T1000 (cell line): ENCODE data around the gene SAMD4A.

Experiments used
- DNase-seq: peaks from one replicate; lab custom pipeline; 2025; ENCODE audit warnings: mixed read lengths; lab: John Stamatoyannopoulos, UW

SAMD4A gene

DNA sequence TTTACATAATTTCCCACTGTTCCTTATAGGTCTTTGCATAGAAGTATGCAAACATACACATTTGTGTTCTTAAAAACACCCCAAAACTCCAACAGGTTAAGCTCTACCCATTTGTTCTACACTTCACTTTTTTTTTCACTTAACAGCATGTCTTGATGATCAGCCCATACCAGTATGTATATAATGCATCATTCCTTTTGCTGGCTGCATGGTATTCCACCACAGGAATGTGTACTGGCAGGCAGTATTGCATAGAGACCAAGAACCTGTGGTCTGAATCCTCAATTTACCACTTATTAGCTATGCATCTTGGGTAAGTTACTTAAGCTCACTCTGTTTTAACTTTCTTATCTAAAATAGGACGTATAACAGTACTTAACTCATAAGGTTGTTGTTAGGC, 65.5 kb downstream of the SAMD4A start:
- DNase-seq, result no peak

DNA sequence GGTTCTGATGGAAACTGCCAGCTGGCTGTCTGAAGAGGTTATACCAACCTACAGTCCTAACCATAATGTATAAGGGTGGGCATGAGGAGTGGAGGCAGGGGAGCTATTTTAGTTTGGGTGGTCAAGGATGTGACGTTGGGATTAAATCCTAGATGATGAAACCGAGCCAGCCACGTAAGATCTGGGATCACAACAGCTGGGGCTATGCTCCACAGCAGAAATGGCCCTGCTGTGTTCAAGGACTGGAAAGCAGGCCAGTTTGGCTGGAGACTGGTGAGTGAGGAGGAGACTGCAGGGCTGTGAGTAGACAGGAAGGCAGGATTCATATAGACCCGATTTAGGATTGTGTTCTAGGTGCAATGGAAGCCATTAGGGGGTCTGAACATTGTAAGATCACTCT, 66.1 kb downstream of the SAMD4A start:
- no peak for DNase-seq

DNA sequence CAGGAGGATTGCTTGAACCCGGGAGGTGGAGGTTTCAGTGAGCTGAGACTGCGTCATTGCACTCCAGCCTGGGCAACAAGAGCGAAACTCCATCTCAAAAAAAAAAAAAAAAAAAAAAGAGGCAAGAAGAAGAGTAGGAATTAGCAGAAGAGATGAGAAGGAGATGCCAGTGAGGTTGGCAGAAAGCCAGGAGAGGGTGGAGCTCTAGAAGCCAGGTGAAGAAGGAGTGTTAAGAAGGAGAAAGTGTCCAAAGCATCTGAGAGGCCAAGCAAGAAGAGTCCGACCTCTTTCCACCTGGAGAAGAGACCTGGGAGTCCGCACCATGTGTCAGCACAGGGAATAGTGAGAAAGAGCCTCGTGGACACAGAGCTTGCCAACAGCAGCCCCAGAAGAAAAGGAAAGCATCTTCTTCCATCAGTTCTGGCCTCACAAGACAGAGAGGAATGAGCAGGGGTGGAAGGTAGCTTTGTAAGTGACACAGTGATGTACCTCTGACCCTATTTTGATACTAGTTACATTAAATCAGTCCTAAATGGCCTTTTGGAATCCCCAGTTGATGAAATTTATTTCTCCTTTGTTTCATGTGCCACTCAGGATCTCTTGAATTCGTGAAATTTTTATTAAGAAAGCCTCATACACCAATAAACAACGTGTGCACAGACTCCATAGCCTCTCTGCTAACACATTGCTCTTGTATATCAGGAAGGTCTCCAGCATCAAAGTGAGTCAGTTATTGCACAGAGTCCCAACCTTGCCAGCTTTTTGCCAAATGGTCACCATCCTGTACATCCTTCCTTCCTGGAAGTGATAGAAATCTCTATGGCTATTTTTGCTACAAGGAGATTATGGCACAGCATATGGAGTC, 70.6 kb downstream of the SAMD4A start:
- no peak for DNase-seq

- peak; percentile 24 for DNase-seq
Observed at GRCh38 chr14:54638135-54638446, 71.2 kb downstream of the SAMD4A start.

DNA sequence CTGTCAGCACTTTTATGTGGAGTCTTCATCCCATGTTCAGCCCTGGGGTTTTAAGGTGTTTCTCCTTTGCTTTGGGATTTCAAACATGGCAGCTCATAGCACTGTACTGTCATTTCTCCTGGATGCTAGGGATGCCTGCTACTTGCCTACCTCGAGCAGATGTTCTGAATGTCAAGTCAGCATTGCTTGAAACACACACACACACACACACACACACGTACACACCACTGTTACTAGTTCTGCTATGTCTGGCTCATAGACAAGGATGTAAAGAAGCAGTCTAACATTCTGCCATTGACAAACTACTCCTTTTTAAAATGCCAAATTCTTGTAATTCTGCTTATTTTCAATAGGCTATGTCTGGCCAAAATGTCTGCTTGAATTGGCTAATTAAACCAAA, 72.7 kb downstream of the SAMD4A start:
- DNase-seq, result no peak

- no peak for DNase-seq
Observed at GRCh38 chr14:54640506-54640905, 73.6 kb downstream of the SAMD4A start.

DNA sequence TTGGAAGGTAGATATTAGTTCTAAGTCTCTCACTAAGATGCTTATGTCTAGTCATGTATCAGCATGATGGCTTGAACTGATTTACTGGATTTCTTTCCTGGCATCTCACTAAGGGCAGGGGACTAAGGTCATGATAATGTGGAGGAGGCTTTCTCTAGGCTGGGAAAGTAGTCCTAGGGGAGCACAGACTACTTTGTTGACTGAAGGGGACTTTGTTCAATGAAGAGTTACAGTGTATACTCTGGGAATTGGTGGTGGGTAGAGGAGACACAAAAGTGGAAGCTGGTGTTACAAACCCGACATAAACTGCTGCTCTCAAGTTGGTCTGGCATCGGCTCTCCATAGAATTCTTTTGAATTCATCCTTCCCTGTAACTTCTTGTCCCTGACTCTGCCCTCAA, 75.2 kb downstream of the SAMD4A start:
- no peak for DNase-seq

DNA sequence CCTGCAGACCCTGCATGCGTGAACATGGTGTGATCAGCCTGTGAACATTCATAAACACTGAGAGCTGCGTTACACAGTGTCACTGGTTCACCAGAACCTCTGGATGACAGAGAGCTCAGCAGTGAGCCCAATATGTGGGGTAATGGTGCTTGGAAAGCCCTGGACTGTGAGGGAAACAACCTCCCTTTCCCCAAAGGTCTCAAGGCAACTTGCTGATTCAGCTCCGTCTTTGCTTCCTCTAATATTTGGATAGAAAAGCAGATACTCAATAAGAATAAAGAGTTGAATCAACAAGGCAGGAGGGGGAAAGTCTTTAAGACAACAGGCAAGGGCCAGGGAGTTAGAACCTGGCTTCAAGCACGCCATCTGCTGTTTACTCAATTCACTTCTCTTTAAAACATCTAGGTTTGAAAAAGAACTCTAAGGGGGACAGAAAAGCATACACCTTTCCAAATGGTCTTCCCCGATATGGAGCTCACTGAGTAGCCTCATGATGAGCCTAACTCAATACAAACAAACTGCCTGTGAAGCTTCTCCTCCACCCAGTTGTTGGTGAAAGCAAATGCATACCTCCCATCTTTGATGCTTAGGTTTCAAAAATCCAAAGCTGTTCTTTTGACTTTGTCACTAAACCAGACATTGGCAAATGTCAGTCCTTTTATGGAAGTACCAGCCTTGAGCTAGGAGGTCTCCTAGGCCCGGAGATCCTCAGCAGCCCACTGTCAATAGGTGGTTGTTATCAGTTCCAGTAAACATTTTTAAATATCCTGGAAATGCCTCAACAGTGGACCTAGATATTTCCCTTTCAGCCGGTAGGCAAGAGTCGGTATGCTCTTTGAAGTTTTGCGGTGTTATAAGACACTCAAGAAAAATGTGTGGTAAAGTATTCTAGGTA, 76.1 kb downstream of the SAMD4A start:
- no peak for DNase-seq

DNA sequence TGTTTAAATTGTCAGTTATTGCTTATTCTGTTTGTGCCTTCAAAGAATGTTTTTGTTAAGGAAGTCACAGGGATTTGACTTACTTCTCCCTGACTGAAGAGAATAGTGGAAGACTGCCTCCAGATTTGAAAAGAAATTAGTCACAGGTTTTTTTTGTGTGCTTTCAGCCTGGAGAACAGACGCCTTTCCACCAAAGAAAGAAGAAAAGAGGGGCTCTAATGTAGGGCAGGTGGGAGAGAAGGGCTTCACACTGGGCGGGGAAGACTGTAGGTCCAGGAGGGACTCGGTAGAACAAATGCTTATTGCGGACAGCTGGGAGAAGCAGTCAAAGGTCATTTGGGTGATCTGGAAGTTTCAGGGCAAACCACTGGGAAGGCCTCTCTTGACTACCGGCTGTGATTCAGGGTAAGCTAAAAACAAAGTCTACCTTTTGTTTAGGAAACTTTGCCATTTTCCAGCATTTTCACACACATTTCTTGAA, 76.8 kb downstream of the SAMD4A start:
- no peak for DNase-seq

DNA sequence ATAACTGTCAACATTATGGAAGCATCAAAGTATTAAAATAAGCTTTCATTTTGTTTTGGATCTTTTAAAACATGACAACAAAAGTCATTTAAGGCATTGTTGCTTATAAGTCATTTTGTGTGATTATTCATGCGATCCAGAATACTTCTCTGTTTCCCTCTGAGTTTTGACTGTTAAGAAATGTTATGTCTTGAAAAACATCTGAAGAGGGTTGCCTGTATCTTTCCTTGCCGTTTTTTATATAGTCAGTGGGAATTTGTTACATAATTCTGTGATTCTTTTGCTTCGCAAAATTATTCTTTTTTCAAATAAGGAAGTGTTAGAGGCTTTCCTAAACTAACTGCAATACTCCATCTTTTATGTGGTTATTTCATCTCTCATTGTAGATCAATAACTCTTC, 78.7 kb downstream of the SAMD4A start:
- DNase-seq, result no peak

- no peak for DNase-seq
Observed at GRCh38 chr14:54646626-54647025, 79.7 kb downstream of the SAMD4A start.

- no peak for DNase-seq
Observed at GRCh38 chr14:54647378-54647777, 80.5 kb downstream of the SAMD4A start.

DNA sequence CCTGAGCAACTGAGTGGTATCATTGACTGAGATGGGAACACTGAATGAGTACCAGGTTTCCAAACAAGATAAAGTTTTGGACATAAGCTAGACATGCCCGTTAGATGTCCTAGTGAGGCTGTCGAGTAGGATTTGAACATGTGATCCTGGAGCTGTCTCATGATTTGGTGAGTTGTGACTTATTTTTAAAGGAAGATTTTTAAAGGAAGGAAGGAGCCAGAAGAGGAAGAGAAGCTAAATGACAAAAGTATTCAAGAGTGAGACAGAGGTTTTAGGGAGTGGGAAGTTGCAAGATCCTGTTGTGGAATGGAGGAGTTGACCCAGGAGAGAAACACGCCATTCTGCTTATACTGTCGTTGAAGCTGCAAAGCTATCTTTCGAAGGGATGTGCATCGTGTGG, 82.1 kb downstream of the SAMD4A start:
- DNase-seq, result no peak

- DNase-seq, result peak; percentile 23
Observed at GRCh38 chr14:54650331-54650958, 83.5 kb downstream of the SAMD4A start.

GRCh38 chr14:54650959-54651351, 84.0 kb downstream of the SAMD4A start:
- no peak for DNase-seq

- no peak for DNase-seq
Observed at GRCh38 chr14:54651649-54652048, 84.7 kb downstream of the SAMD4A start.

GRCh38 chr14:54652188-54652587, 85.3 kb downstream of the SAMD4A start:
- DNase-seq, result peak; percentile 78

DNA sequence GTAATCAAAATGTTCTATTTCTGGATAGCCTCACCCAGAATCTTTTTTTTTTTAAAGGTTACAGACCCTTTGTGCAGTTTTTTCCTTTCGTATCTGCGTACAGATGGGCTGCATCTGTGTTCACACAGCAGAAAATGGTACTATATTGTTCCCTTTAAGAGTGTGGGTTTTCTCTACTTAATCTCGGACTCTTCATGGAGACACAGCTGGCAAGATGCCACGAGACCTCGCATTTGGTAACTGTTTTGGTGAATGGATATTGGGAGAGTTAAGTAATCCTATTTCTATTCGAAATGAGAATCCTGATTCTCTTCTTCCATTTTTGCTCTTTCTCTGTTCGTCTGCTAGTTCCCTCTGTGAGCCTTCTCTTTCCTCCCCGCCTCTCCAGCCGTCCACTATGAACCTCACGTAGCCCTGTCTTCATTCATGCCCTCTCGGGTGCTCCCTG, 85.7 kb downstream of the SAMD4A start:
- no peak for DNase-seq

- peak; percentile 17 for DNase-seq
Observed at GRCh38 chr14:54653712-54654469, 87.0 kb downstream of the SAMD4A start.

DNA sequence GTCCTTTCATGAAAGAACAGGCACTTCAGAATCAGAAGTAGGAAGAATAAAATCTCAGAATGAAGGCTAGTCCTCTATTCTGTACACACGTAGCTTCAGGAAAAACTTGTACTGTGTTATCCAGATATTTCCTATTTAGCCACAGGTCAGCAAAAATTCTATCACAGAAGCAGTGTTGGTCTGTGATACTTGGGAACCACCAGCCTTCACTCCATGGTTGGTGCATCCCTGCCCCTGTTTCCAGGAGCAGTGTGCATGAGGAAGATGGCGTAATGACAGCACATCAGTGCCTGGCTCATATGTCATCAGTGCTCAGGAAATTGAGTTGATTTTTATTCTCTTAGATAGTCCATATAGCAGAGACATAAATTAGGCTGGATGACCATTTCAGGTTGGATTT, 87.7 kb downstream of the SAMD4A start:
- no peak for DNase-seq

DNA sequence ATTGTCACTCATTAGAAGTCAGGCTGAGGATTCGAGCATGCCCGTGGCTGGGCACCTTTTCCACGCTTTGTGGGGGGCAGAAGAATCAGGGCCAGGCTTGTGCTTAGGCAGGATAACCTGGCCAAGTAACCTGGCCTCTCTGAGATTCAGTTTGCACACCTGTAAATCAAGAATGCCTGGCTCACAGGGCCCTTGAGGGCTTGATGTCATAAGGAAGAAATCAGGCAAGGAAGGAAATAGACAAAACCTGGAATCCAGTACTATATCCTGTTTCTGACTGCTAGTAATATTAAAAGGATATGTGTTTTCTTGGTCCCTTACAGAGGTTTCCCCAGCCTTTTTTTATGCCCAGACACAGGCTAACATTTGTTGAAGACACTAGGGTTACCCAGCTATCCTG, 91.9 kb downstream of the SAMD4A start:
- no peak for DNase-seq

- no peak for DNase-seq
Observed at GRCh38 chr14:54659365-54659764, 92.4 kb downstream of the SAMD4A start.
